HG02642 (cell line): ENCODE data around the gene GYG2.
"Not testable (repeated sequence)": the region's sequence is repeated elsewhere in the genome, so short reads cannot be mapped to it uniquely, and the experiment has no call there.

Experiments used
- ATAC-seq: cut with Tn5 transposase; IDR thresholded peaks from one replicate; pipeline ENCODE4 v1.9.1; 2021; ENCODE audit warnings: mild to moderate bottlenecking; ENCODE audit not compliant: unreplicated experiment, poor library complexity

The GYG2 gene

GRCh38 chrX:2828344-2828958 is at the start of gene GYG2:
Gene GYG2, plus strand, starts transcription at chrX:2828930. Its CDS starts 1,259 bp downstream, at chrX:2830189.
- ATAC-seq, result no peak

- ATAC-seq, result not testable (repeated sequence)
Measured at GRCh38 chrX:2780472-2781225, 48.1 kb upstream of the GYG2 start.

- no peak for ATAC-seq
Measured at GRCh38 chrX:2781226-2781571, 47.5 kb upstream of the GYG2 start.

- ATAC-seq, result no peak
Measured at GRCh38 chrX:2781698-2782097, 47.0 kb upstream of the GYG2 start.

- no peak for ATAC-seq
Measured at GRCh38 chrX:2782171-2782570, 46.6 kb upstream of the GYG2 start.

- no peak for ATAC-seq
Measured at GRCh38 chrX:2782778-2783177, 46.0 kb upstream of the GYG2 start.

GRCh38 chrX:2784026-2784425 is 44.7 kb upstream of the GYG2 start:
- no peak for ATAC-seq

GRCh38 chrX:2785538-2785937 is 43.2 kb upstream of the GYG2 start:
- no peak for ATAC-seq

GRCh38 chrX:2788980-2789379 is 39.8 kb upstream of the GYG2 start:
- ATAC-seq, result no peak

GRCh38 chrX:2789569-2789968 is 39.2 kb upstream of the GYG2 start:
- ATAC-seq, result no peak

- ATAC-seq, result no peak
Measured at GRCh38 chrX:2793752-2794151, 35.0 kb upstream of the GYG2 start.

- no peak for ATAC-seq
Measured at GRCh38 chrX:2794336-2794735, 34.4 kb upstream of the GYG2 start.

- ATAC-seq, result not testable (repeated sequence)
Measured at GRCh38 chrX:2796808-2797207, 31.9 kb upstream of the GYG2 start.

- no peak for ATAC-seq
Measured at GRCh38 chrX:2799369-2799768, 29.4 kb upstream of the GYG2 start.

GRCh38 chrX:2799980-2800379 is 28.8 kb upstream of the GYG2 start:
- not testable (repeated sequence) for ATAC-seq

- ATAC-seq, result no peak
Measured at GRCh38 chrX:2801223-2801622, 27.5 kb upstream of the GYG2 start.

GRCh38 chrX:2802376-2803090 is 26.2 kb upstream of the GYG2 start:
- not testable (repeated sequence) for ATAC-seq

GRCh38 chrX:2803486-2803885 is 25.2 kb upstream of the GYG2 start:
- ATAC-seq, result not testable (repeated sequence)

- not testable (repeated sequence) for ATAC-seq
Measured at GRCh38 chrX:2804106-2804843, 24.5 kb upstream of the GYG2 start.

GRCh38 chrX:2804858-2805257 is 23.9 kb upstream of the GYG2 start:
- ATAC-seq, result not testable (repeated sequence)

GRCh38 chrX:2811271-2811670 is 17.5 kb upstream of the GYG2 start:
- no peak for ATAC-seq
